IMR-90 (cell line): ENCODE data around the gene ZNF264.

ENCODE experiments used
- CEBPB ChIP-seq: IDR thresholded peaks from 2 replicates; pipeline ENCODE4 v1.6.1; 2012; ENCODE audit warnings: low read depth, low read length, improper control_type of control experiment
- CTCF ChIP-seq: conservative IDR thresholded peaks from 2 replicates; pipeline ENCODE4 v1.5.1; 2012; ENCODE audit warnings: mild to moderate bottlenecking, low read depth, low read length, improper control_type of control experiment
- POLR2A ChIP-seq: IDR thresholded peaks from 2 replicates; pipeline ENCODE4 v1.6.1; 2012; ENCODE audit warnings: mild to moderate bottlenecking, low read depth, low read length

- TF ChIP-seq CTCF (no peak), POLR2A (no peak), CEBPB (no peak)
Measured at GRCh38 chr19:57165846-57166245, 25.5 kb upstream of the ZNF264 start.
